HFF-Myc (cell line): ENCODE measurements around the gene IFT80.

Experiments used
- DNase-seq: peaks from one replicate; pipeline ENCODE4 v3.0.0-alpha.2; 2011; ENCODE audit warnings: low read depth; ENCODE audit errors: extremely low read depth
- H3K4me3 ChIP-seq: replicated peaks from 2 replicates; pipeline ENCODE4 v1.5.1; 2011; ENCODE audit warnings: low read depth, mild to moderate bottlenecking, control low read depth, low read length
- CTCF ChIP-seq: IDR thresholded peaks from 2 replicates; pipeline ENCODE4 v1.5.1; 2012; ENCODE audit warnings: mild to moderate bottlenecking, low read depth, low read length, control low read depth; ENCODE audit errors: missing control alignments

Gene IFT80

GRCh38 chr3:160314995-160315394 is 84.0 kb downstream of the IFT80 start:
- no peak for DNase-seq
- no peak for TF ChIP-seq CTCF
- H3K4me3 ChIP-seq = no peak overlapping the region

GRCh38 chr3:160312014-160312624 is 86.9 kb downstream of the IFT80 start:
- no peak for DNase-seq
- H3K4me3 ChIP-seq = no peak overlapping the region
- TF ChIP-seq CTCF = no peak

GRCh38 chr3:160302806-160303205 is 96.2 kb downstream of the IFT80 start:
- TF ChIP-seq CTCF = no peak
- no peak overlapping the region for H3K4me3 ChIP-seq
- DNase-seq = no peak

DNA sequence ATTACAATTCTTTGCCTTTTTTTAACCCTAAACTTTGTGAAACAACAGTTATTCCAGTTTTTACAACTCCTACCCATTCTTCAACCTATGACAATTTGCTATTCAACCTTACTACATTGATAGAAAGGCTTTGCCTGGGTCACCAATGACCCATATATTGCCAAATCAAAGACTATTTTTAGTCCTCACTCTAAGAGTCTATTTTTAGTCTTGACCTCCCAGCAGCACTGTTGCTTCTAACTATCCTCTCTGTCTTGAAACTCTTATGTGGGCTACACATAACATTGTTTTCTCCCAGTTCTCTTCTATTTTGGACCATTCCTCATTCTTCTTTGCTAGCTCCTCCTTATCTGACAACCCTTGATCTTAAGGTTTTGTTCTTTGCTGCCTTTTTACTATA is 102.4 kb downstream of the IFT80 start:
- H3K4me3 ChIP-seq = no peak overlapping the region
- no peak for TF ChIP-seq CTCF
- DNase-seq = no peak

GRCh38 chr3:160291909-160292299 is 107.1 kb downstream of the IFT80 start:
- no peak for DNase-seq
- no peak for TF ChIP-seq CTCF
- H3K4me3 ChIP-seq = no peak overlapping the region

DNA sequence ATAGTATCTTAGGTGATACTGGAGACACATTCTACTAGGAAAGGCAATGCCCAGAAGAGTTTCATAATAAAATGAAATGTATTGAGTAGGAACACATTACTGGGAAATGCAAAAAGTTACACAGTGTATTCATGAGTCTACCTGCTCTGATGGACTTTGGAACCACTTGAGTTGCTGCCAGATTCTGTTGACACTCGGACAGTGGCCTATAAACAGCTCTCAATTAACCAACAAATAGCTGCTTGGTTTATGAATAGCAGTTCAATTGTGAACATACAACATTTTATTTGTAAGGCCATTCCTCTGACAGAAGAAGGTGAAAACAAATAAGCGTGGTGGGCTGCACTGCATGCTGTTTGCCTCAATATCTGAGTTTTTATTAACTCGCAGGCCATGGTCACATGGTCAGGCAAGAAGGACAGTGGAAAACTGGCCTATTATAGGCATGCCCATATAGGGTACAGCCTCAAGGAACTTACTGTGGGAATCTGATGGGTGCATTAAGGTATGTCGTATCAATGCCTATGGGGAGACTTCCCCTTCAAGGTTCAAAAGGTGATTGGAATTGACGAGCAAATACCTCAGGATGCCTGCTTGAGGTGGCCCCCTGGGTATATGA is 107.6 kb downstream of the IFT80 start:
- no peak for TF ChIP-seq CTCF
- DNase-seq = no peak
- H3K4me3 ChIP-seq = no peak overlapping the region

GRCh38 chr3:160287666-160288065 is 111.4 kb downstream of the IFT80 start:
- no peak for TF ChIP-seq CTCF
- no peak for DNase-seq

More at GRCh38 chr3:160287666-160288065, 111.4 kb downstream of the IFT80 start:
- no peak overlapping the region for H3K4me3 ChIP-seq
